Activated B cell treated with CpG ODN at 0.5 μM for 24 hours (primary cell): ENCODE data around the gene SAMM50. TPM values are rescaled to one million over a fixed set of nuclear protein-coding genes. Genes with fewer than 3 reads are reported as not detected.
"Not testable (repeated sequence)": the region's sequence is repeated elsewhere in the genome, so short reads cannot be mapped to it uniquely, and the experiment has no call there.

Experiments used
- ATAC-seq: fragments of 200-7000 bp; cut with Tn5 transposase; one replicate; pipeline ENCODE4 v1.10.0; 2021; ENCODE audit warnings: low read depth, mild to moderate bottlenecking, moderate library complexity
- CTCF ChIA-PET: fragments of 350-600 bp; sonication (Branson Sonifier 250); formaldehyde crosslinking; loops from one replicate; lab custom pipeline; 2021; ENCODE audit warnings: antibody characterized with exemption; lab: Charles Lee
- POLR2A ChIA-PET: fragments of 350-600 bp; sonication (Branson Sonifier 250); formaldehyde crosslinking; loops from one replicate; lab custom pipeline; 2021; ENCODE audit warnings: antibody characterized with exemption; lab: Charles Lee
- DNase-seq: peaks from one replicate; pipeline ENCODE4 v3.0.0; 2022
- H3K27ac Mint-ChIP-seq: one replicate; pipeline ENCODE4 v1.8.0; 2020; ENCODE audit warnings: mixed read lengths
- H3K27me3 Mint-ChIP-seq: one replicate; pipeline ENCODE4 v1.8.0; 2021; ENCODE audit warnings: mixed read lengths
- H3K36me3 Mint-ChIP-seq: one replicate; pipeline ENCODE4 v1.8.0; 2021; ENCODE audit warnings: low read depth, mixed read lengths
- H3K4me1 Mint-ChIP-seq: one replicate; pipeline ENCODE4 v1.8.0; 2021; ENCODE audit warnings: mixed read lengths
- H3K4me3 Mint-ChIP-seq: one replicate; pipeline ENCODE4 v1.8.0; 2020; ENCODE audit warnings: mild to moderate bottlenecking, mixed read lengths
- H3K9me3 Mint-ChIP-seq: one replicate; pipeline ENCODE4 v1.8.0; 2020; ENCODE audit warnings: mixed read lengths
- intact Hi-C: fragments of 100-400 bp; cut with micrococcal nuclease; formaldehyde crosslinking; loops from one replicate; pipeline ENCODE4 v1.15.1; 2024
- total RNA-seq: library from RNA; stranded (reverse); gene quantifications from 2 replicates; pipeline ENCODE4 v1.2.3, GENCODE V29; 2022
- TF ChIP-seq, protein P1 (sequence below): fragments of 200-600 bp; IDR thresholded peaks from one replicate; pipeline ENCODE4 v1.8.0; 2022; ENCODE audit warnings: antibody characterized with exemption, mild to moderate bottlenecking

Gene SAMM50
- total RNA-seq, 1 donor from 2014 or later, result 51.2 TPM

- no peaks in the 10 kb centered on the region for H3K9me3 Mint-ChIP-seq
- ATAC-seq, result no peak
- intact Hi-C loops, result no loop called here
- H3K4me3 Mint-ChIP-seq, result no peak overlapping the region
- TF ChIP-seq, protein P1, sequence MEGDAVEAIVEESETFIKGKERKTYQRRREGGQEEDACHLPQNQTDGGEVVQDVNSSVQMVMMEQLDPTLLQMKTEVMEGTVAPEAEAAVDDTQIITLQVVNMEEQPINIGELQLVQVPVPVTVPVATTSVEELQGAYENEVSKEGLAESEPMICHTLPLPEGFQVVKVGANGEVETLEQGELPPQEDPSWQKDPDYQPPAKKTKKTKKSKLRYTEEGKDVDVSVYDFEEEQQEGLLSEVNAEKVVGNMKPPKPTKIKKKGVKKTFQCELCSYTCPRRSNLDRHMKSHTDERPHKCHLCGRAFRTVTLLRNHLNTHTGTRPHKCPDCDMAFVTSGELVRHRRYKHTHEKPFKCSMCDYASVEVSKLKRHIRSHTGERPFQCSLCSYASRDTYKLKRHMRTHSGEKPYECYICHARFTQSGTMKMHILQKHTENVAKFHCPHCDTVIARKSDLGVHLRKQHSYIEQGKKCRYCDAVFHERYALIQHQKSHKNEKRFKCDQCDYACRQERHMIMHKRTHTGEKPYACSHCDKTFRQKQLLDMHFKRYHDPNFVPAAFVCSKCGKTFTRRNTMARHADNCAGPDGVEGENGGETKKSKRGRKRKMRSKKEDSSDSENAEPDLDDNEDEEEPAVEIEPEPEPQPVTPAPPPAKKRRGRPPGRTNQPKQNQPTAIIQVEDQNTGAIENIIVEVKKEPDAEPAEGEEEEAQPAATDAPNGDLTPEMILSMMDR, result no peak
- H3K36me3 Mint-ChIP-seq, result no peaks in the 10 kb centered on the region
- no peak overlapping the region for H3K27ac Mint-ChIP-seq
- CTCF ChIA-PET, result interaction anchor here (1.0 kb wide), 2 partner anchors 19 to 73 kb away, joined by 3 read pairs; no protein-coding TSS in a partner anchor
- no peaks in the 10 kb centered on the region for H3K27me3 Mint-ChIP-seq
- POLR2A ChIA-PET, result no interaction called here
- no peak for DNase-seq
- H3K4me1 Mint-ChIP-seq, result peaks cover 14% of the 10 kb centered on the region
Observed at GRCh38 chr22:44012591-44012990, 57.3 kb downstream of the SAMM50 start.

DNA sequence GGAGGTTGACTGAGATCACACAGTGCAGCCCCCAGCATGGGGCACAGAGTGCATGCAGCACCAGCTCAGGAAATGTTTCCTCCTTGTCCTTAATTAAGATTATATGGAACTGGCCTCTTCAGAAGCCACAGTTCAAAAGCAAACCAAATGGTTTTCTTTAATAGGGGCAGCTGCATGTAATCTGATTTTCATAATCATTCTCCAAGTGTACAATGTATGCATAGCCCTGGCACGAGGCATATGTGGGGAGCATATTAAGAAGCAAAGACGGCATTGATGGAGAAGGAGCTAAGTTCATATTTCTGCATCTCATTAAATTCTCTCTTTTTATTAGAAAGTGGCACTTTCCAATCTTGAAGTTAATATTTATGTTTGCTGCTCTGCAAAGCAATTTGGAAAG is 59.0 kb downstream of the SAMM50 start:
- ATAC-seq (no peak), DNase-seq (no peak)
- Mint-ChIP-seq H3K9me3 (no peaks in the 10 kb centered on the region), H3K4me1 (peaks cover 15% of the 10 kb centered on the region), H3K36me3 (no peaks in the 10 kb centered on the region), H3K4me3 (no peak overlapping the region), H3K27me3 (no peaks in the 10 kb centered on the region), H3K27ac (no peak overlapping the region)
- ChIA-PET CTCF (interaction anchor here (0.8 kb wide), 1 partner anchor 21 kb away, joined by 3 read pairs; no protein-coding TSS in a partner anchor), POLR2A (interaction anchor here (1.2 kb wide), 1 partner anchor 34 kb away, joined by 3 read pairs; no protein-coding TSS in a partner anchor)
- TF ChIP-seq, protein P1, result no peak
- intact Hi-C loops, result no loop called here

DNA sequence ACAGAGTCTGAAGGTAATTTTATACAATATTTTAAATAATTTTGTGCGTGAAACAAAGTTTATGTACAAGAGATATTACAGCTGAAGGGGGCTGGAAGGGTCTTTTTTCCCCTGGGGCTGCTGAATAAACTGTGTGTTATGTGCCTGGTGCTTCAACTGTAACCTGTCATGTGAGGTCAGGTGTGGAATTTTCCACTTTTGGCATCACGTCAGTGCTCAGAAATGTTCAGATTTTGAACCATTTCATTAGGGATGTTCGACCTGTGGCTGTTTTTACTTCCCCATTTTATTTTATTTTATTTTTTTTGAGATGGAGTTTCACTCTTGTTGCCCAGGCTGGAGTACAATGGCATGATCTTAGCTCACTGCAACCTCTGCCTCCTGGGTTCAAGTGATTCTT is 61.3 kb downstream of the SAMM50 start:
- ATAC-seq, H3K27me3 Mint-ChIP-seq, DNase-seq, H3K4me3 Mint-ChIP-seq, H3K9me3 Mint-ChIP-seq, intact Hi-C loops, H3K36me3 Mint-ChIP-seq, H3K27ac Mint-ChIP-seq: not testable (repeated sequence)
- POLR2A ChIA-PET, result interaction anchor here (1.4 kb wide), 1 partner anchor 10 kb away, joined by 11 read pairs; no protein-coding TSS in a partner anchor
- CTCF ChIA-PET, result interaction anchor here (1.0 kb wide), 1 partner anchor 70 kb away, joined by 3 read pairs; no protein-coding TSS in a partner anchor
- peaks cover 25% of the 10 kb centered on the region for H3K4me1 Mint-ChIP-seq

DNA sequence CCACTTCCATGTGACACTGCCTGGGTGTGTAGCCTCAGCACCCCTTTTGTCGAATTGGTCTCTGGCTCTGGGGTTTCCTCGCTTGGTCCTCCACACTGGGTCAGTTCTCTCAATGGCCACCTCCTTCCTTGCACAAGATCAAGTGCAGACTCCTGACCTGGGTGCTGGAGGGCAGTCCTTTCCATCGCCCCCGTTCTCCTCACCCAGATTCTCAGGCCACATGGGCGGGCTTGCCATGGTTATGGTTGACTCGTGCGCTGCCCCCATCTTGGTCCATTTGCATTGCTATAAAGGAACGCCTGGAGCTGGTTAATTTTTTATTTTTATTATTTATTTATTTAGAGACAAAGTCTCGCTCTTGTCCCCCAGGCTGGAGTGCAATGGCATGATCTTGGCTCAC is 63.4 kb downstream of the SAMM50 start:
- no peak overlapping the region for H3K4me3 Mint-ChIP-seq
- POLR2A ChIA-PET, result no interaction called here
- DNase-seq, result no peak
- intact Hi-C loops, result no loop called here
- TF ChIP-seq, protein P1, result no peak
- peaks cover 4% of the 10 kb centered on the region for H3K36me3 Mint-ChIP-seq
- H3K27ac Mint-ChIP-seq, result no peak overlapping the region
- no peak for ATAC-seq
- no peaks in the 10 kb centered on the region for H3K27me3 Mint-ChIP-seq
- H3K9me3 Mint-ChIP-seq, result no peaks in the 10 kb centered on the region
- CTCF ChIA-PET, result interaction anchor here (0.9 kb wide), 1 partner anchor 25 kb away, joined by 6 read pairs; no protein-coding TSS in a partner anchor
- peaks cover 40% of the 10 kb centered on the region for H3K4me1 Mint-ChIP-seq

DNA sequence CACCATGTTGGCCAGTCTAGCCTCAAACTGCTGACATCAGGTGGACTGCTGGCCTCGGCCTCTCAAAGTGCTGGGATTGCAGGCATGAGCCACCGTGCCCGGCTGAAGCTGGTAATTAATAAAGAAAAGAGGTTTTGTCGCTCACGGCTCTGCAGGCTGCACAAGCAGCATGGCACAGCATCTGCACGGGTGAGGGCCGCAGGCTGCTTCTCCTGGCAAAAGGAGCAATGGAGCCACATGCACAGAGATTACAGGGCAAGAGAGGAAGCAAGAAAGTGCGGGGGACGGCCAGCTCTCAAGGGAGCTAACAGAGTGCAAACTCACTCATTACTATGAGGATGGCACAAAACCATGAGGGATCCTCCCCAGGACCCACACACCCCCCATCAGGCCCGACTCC is 64.2 kb downstream of the SAMM50 start:
- H3K36me3 Mint-ChIP-seq, result peaks cover 7% of the 10 kb centered on the region
- peaks cover 44% of the 10 kb centered on the region for H3K4me1 Mint-ChIP-seq
- no peak overlapping the region for H3K27ac Mint-ChIP-seq
- ChIA-PET POLR2A (interaction anchor here (0.6 to 0.7 kb wide), 2 partner anchors 14 to 54 kb away, joined by 4 to 7 read pairs; no protein-coding TSS in a partner anchor), CTCF (interaction anchor here (0.9 to 1.5 kb wide), 3 partner anchors 26 to 67 kb away, joined by 3 to 6 read pairs (median 6); no protein-coding TSS in a partner anchor)
- TF ChIP-seq, protein P1, result no peak
- ATAC-seq (no peak), DNase-seq (no peak)
- H3K27me3 Mint-ChIP-seq, result no peaks in the 10 kb centered on the region
- H3K9me3 Mint-ChIP-seq, result no peaks in the 10 kb centered on the region
- no peak overlapping the region for H3K4me3 Mint-ChIP-seq
- intact Hi-C loops, result no loop called here
